ENCODE results near the gene DNASE1.

DNASE1 gene

GRCh38 chr16:3674513-3675295 is 20.2 kb downstream of the DNASE1 start:
- TF ChIP-seq, protein P1, sequence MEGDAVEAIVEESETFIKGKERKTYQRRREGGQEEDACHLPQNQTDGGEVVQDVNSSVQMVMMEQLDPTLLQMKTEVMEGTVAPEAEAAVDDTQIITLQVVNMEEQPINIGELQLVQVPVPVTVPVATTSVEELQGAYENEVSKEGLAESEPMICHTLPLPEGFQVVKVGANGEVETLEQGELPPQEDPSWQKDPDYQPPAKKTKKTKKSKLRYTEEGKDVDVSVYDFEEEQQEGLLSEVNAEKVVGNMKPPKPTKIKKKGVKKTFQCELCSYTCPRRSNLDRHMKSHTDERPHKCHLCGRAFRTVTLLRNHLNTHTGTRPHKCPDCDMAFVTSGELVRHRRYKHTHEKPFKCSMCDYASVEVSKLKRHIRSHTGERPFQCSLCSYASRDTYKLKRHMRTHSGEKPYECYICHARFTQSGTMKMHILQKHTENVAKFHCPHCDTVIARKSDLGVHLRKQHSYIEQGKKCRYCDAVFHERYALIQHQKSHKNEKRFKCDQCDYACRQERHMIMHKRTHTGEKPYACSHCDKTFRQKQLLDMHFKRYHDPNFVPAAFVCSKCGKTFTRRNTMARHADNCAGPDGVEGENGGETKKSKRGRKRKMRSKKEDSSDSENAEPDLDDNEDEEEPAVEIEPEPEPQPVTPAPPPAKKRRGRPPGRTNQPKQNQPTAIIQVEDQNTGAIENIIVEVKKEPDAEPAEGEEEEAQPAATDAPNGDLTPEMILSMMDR (IDR thresholded peaks at IDR 0.05; ENCODE audit: low read depth, low read length, missing control alignments): no peak
- DNase-seq (ENCODE audit: extremely low read depth, low read depth): no peak
- no peak overlapping the region for H3K4me3 ChIP-seq (replicated peaks; ENCODE audit: low read depth, low read length)

DNA sequence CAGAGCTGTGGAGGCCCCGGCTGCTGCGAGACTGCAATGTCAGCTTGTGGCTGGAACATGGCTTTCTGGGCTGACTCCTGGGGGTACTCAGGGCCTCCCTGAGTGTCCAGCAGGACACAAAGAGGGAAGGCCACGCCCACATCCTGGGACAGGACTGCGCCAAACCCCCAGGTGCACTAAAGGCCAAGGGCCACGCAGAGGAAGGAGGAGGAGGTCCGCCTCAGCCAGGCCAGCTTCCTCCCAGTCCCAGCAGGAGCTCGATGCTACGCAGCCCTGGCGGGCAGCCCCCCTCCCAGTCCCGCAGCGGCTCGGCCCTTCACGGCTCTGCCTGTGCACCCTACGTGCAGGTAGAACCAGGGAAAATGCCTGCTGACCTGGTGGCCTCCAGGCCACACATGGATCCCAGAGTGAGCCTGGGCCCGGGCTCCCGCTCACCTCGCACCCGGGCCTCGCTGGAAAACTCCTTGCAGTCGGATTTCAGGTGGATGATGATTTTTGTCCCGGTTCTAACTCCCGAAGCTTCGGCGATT is 21.2 kb downstream of the DNASE1 start:
- DNase-seq (ENCODE audit: extremely low read depth, low read depth): no peak
- TF ChIP-seq, protein P1 (IDR thresholded peaks at IDR 0.05; ENCODE audit: low read depth, low read length, missing control alignments): no peak
- no peak overlapping the region for H3K4me3 ChIP-seq (replicated peaks; ENCODE audit: low read depth, low read length)

GRCh38 chr16:3677994-3678393 is 23.5 kb downstream of the DNASE1 start:
- no peak for DNase-seq (ENCODE audit: extremely low read depth, low read depth)

GRCh38 chr16:3681206-3681605 is 26.7 kb downstream of the DNASE1 start:
- H3K4me3 ChIP-seq (replicated peaks; ENCODE audit: low read depth, low read length): no peak overlapping the region
- DNase-seq (ENCODE audit: extremely low read depth, low read depth): no peak
- TF ChIP-seq, protein P1 (IDR thresholded peaks at IDR 0.05; ENCODE audit: low read depth, low read length, missing control alignments): no peak

More at GRCh38 chr16:3677994-3678393, 23.5 kb downstream of the DNASE1 start:
- no peak overlapping the region for H3K4me3 ChIP-seq (replicated peaks; ENCODE audit: low read depth, low read length)
- TF ChIP-seq, protein P1 (IDR thresholded peaks at IDR 0.05; ENCODE audit: low read depth, low read length, missing control alignments): no peak

DNA sequence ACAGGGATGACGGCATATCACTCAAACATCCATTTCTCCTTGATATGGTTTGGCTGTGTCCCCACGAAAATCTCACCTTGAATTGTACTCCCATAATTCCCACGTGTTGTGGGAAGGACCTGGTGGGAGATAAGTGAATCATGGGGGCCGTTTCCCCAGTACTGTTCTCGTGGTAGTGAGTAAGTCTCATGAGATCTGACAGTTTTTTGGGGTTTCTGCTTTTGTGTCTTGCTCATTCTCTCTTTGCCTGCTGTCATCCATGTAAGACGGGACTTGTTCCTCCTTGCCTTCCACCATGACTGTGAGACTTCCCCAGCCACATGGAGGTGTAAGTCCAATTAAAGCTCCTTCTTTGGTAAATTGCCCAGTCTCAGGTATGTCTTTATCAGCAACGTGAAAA is 32.5 kb downstream of the DNASE1 start:
- no peak for DNase-seq (ENCODE audit: extremely low read depth, low read depth)
- no peak overlapping the region for H3K4me3 ChIP-seq (replicated peaks; ENCODE audit: low read depth, low read length)
- TF ChIP-seq, protein P1 (IDR thresholded peaks at IDR 0.05; ENCODE audit: low read depth, low read length, missing control alignments): no peak

- TF ChIP-seq, protein P1 (IDR thresholded peaks at IDR 0.05; ENCODE audit: low read depth, low read length, missing control alignments): no peak
Measured at GRCh38 chr16:3687792-3688191, 33.3 kb downstream of the DNASE1 start.

More at GRCh38 chr16:3687792-3688191, 33.3 kb downstream of the DNASE1 start:
- H3K4me3 ChIP-seq (replicated peaks; ENCODE audit: low read depth, low read length): no peak overlapping the region
- no peak for DNase-seq (ENCODE audit: extremely low read depth, low read depth)
